Activated CD4-positive, CD25-positive, alpha-beta regulatory T cell (primary cell): ENCODE results near the gene SRR.
A peak's percentile ranks its signal among the peaks of the same experiment; 100 is the strongest.
"Not testable (repeated sequence)": the region's sequence is repeated elsewhere in the genome, so short reads cannot be mapped to it uniquely, and the experiment has no call there.

Experiments used
- DNase-seq, 4 experiments: peaks; one replicate each; lab custom pipeline; 2025; lab: John Stamatoyannopoulos, UW

Gene SRR

GRCh38 chr17:2303204-2304188 lies at the start of gene SRR, which contains the start of gene SMG6:
Gene SRR (plus strand): TSS chr17:2303950. CDS start chr17:2315561, 11,611 bp downstream.
Gene SMG6 (minus strand): TSS chr17:2303785. CDS start chr17:2303720, 65 bp downstream.
- peak; percentile 90 to 97 (median 94) for DNase-seq

- not testable (repeated sequence) for DNase-seq
These were observed 44.9 kb upstream of the SRR start for GRCh38 chr17:2258830-2259229.

- peak; percentile 10 to 43 (median 18) for DNase-seq
These were observed 43.8 kb upstream of the SRR start for GRCh38 chr17:2259769-2260536.

- DNase-seq: no peak
These were observed 41.6 kb upstream of the SRR start for GRCh38 chr17:2262135-2262587.

- DNase-seq: no peak
These were observed 40.3 kb upstream of the SRR start for GRCh38 chr17:2263183-2264066.

GRCh38 chr17:2264067-2264860 lies 39.5 kb upstream of the SRR start:
- DNase-seq: no peak

GRCh38 chr17:2265166-2265565 lies 38.6 kb upstream of the SRR start:
- DNase-seq: not testable (repeated sequence)

GRCh38 chr17:2266045-2266864 lies 37.5 kb upstream of the SRR start:
- peak; percentile 40 to 54 (median 50) for DNase-seq

GRCh38 chr17:2266865-2267228 lies 36.9 kb upstream of the SRR start:
- no peak for DNase-seq

- DNase-seq: no peak
These were observed 36.4 kb upstream of the SRR start for GRCh38 chr17:2267354-2267753.

- DNase-seq: no peak
These were observed 31.6 kb upstream of the SRR start for GRCh38 chr17:2271985-2272702.

GRCh38 chr17:2274414-2274813 lies 29.3 kb upstream of the SRR start:
- no peak for DNase-seq

GRCh38 chr17:2275722-2276121 lies 28.0 kb upstream of the SRR start:
- no peak for DNase-seq

GRCh38 chr17:2277429-2278170 lies 26.1 kb upstream of the SRR start:
- no peak for DNase-seq

- no peak for DNase-seq
These were observed 24.0 kb upstream of the SRR start for GRCh38 chr17:2279707-2280106.

GRCh38 chr17:2282297-2282873 lies 21.4 kb upstream of the SRR start:
- no peak for DNase-seq

GRCh38 chr17:2283302-2283701 lies 20.4 kb upstream of the SRR start:
- DNase-seq: no peak

GRCh38 chr17:2289878-2290478 lies 13.8 kb upstream of the SRR start:
- no peak for DNase-seq
